D721Med (cell line): Measurements from ENCODE around the gene CACNA1B.
A peak's percentile ranks its signal among the peaks of the same experiment; 100 is the strongest.
"Not testable (repeated sequence)": the region's sequence is repeated elsewhere in the genome, so short reads cannot be mapped to it uniquely, and the experiment has no call there.

Source experiments
- DNase-seq: peaks from one replicate; pipeline ENCODE4 v3.0.0; 2011; ENCODE audit warnings: low spot score; ENCODE audit not compliant: insufficient read length
- FAIRE-seq: peaks from 2 replicates; lab custom pipeline; 2011; peaks lifted over from hg19 to GRCh38; lab: Jason Lieb, UNC
- TF ChIP-seq, protein P1 (sequence below): IDR thresholded peaks from 2 replicates; pipeline ENCODE4 v1.5.1; 2012; ENCODE audit warnings: mild to moderate bottlenecking, control low read depth; ENCODE audit not compliant: insufficient read depth; ENCODE audit errors: missing control alignments

CACNA1B gene

DNA sequence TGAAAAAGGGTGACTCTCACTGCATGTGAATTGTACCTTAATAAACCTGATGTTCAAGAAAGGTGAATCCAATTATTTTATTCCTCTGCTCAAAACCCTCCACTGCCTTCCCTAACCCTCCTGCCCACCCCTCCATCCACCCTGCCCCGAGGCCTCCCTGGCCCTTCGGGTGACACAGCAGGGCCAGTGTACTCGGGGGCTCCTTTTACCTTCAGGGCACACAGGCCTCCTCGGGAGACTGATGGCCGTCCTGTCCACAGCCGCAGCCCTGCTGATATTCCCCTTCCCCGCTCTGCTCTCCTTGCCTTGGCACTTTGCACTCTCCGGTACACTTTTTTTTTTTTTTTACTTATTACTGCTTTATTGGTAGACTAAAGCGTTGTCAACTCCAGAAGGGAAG is 234.0 kb downstream of the CACNA1B start:
- TF ChIP-seq, protein P1, sequence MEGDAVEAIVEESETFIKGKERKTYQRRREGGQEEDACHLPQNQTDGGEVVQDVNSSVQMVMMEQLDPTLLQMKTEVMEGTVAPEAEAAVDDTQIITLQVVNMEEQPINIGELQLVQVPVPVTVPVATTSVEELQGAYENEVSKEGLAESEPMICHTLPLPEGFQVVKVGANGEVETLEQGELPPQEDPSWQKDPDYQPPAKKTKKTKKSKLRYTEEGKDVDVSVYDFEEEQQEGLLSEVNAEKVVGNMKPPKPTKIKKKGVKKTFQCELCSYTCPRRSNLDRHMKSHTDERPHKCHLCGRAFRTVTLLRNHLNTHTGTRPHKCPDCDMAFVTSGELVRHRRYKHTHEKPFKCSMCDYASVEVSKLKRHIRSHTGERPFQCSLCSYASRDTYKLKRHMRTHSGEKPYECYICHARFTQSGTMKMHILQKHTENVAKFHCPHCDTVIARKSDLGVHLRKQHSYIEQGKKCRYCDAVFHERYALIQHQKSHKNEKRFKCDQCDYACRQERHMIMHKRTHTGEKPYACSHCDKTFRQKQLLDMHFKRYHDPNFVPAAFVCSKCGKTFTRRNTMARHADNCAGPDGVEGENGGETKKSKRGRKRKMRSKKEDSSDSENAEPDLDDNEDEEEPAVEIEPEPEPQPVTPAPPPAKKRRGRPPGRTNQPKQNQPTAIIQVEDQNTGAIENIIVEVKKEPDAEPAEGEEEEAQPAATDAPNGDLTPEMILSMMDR, result no peak
- no peak for DNase-seq
- FAIRE-seq, result no peak

DNA sequence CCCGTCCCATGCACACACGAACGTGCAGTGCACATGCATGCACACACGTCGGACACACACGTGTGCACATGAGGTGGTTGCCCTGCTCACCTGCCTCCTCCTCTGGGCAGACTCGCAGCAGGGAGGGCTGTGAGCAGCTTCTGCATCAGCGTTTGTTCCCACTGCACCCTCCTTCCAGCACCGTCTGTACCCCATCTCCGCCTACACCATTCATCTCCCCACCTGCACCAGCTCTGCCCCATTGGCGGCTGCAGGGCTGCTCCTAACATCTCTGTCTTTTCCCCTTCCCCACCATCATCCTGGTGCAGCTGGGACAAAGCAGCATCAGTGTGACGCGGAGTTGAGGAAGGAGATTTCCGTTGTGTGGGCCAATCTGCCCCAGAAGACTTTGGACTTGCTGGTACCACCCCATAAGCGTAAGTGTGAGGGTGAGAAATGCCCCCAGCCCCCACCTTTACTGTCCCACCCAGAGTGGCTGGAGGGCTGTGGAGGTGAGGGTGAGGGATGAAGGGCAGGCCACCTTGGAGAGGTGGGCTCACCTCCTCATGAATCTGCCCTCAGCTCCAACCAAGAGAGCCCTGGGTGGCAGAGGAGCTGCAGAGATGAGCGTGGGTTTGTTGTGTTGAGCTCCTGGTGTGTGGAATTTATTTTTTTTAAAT is 234.6 kb downstream of the CACNA1B start:
- FAIRE-seq, result no peak

DNA sequence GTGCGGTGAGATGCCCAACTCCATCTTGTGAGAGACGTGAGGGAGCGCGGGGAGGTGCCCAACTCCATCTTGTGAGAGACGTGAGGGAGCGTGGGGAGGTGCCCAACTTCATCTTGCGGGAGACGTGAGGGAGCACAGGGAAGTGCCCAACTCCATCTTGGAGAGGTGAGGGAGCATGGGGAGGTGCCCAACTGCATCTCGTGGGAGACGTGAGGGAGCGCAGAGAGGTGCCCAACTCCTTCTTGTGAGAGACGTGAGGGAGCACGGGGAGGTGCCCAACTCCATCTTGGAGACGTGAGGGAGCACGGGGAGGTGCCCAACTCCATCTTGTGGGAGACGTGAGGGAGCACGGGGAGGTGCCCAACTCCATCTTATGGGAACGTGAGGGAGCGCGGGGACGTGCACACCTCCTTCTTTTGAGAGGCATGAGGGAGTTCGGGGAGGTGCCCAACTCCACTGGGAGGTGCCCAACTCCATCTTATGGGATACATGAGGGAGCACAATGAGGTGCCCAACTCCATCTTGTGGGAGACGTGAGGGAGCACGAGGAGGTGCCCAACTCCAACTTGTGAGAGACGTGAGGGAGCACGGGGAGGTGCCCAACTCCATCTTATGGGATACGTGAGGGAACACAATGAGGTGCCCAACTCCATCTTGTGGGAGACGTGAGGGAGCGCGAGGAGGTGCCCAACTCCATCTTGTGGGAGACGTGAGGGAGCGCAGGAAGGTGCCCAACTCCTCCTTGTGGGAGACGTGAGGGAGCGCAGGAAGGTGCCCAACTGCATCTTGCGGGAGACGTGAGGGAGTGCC is 235.4 kb downstream of the CACNA1B start:
- TF ChIP-seq, protein P1, result no peak
- FAIRE-seq, result no peak
- no peak for DNase-seq

More for the DNA sequence above, 234.6 kb downstream of the CACNA1B start:
- DNase-seq, result peak; percentile 11
- TF ChIP-seq, protein P1, result no peak

DNA sequence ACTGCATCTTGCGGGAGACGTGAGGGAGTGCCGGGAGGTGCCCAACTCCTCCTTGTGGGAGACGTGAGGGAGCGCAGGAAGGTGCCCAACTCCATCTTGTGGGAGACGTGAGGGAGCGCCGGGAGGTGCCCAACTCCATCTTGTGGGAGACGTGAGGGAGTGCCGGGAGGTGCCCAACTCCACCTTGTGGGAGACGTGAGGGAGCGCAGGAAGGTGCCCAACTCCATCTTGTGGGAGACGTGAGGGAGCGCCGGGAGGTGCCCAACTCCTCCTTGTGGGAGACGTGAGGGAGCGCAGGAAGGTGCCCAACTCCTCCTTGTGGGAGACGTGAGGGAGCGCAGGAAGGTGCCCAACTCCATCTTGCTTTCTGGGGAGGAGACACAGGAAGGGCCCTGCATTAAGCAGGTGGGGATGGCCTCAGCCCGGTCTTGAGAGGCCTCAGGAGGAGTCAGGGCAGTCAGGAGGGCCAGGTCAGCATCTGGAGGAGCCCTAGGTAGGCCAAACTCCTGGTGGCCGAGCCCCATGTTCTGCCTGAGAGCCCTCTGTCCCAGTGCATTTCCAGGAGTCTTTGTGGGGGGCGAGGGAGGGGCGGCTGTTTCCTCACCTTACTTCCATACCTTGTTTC is 236.2 kb downstream of the CACNA1B start:
- not testable (repeated sequence) for DNase-seq, FAIRE-seq

DNA sequence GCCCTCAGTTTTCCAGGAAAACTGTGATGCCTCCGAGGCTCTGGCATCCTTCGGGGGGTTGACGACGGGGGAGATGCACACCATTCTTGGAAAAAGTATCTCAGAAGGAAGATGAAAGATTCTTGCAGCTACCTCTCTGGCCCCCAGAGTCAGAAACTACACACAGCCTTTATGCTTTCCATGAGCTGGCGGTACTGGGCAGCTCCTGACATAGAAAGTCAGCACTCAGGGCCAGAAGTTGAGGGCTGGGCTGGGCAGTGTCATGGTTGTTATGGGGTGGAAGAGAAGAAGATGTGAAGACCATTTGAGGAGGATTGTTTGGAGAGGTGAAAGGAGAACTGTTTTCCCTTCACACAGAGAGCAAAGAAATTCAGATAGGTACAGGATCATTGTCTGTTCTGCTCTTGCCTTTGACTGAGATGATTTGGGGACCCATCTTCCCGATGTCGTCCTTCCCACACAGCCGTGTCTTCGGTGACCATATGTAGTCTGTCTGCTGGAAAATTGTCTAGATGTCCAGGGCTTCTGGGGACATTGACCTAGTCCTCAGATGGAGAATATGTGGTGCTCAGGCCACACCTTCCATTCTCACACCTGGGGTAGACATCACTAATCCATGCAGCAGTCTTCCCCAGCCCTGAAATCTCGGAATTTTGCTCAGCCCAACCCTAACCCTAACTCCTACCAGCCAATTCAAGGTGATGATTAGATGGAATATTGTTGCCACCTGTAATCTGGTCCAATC is 237.1 kb downstream of the CACNA1B start:
- TF ChIP-seq, protein P1, result no peak
- FAIRE-seq, result no peak
- DNase-seq, result no peak

DNA sequence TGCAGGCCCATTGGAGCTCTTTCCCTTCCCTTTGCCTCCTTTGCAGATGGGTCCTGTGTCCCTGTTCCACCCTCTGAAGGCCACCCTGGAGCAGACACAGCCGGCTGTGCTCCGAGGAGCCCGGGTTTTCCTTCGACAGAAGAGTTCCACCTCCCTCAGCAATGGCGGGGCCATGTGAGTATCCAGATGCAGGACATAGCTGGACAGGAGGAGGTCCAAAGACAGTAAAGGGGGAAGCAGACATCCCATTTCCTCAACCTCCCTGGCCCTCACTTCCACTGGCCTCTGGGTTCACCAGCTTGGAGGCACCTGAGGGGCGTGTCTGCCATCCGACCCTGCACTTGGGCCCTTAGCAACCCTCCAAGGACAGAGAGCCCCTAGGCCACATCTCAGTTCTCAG is 237.9 kb downstream of the CACNA1B start:
- FAIRE-seq (no peak), DNase-seq (no peak)
- TF ChIP-seq, protein P1, result no peak

DNA sequence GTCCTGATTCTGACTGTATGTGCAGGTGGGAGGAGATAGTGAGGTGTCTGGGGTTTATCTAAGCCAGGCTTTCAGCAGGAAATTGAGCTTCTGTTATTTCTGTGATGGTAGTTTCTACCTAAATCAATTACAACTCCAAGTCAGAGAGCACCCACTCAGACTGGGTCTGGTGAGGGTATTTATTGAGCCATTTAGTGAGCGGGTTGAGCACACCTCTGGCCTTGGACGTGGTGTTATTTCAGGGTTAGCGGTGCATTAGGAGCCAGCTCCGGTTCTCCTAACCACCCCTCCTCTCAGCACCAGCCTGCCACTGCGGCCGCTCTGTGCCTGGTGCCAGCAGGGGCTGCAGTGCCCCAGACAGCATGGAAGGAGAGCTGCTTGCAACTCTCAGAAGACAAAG is 238.9 kb downstream of the CACNA1B start:
- FAIRE-seq (no peak), DNase-seq (no peak)
- TF ChIP-seq, protein P1, result no peak
